ENCODE results near the gene GRB10. TPM values are rescaled to one million over a fixed set of nuclear protein-coding genes. Genes with fewer than 3 reads are reported as not detected.

GRB10 gene
- total RNA-seq, 1 donor from 2014 or later, result 51.8 TPM

DNA sequence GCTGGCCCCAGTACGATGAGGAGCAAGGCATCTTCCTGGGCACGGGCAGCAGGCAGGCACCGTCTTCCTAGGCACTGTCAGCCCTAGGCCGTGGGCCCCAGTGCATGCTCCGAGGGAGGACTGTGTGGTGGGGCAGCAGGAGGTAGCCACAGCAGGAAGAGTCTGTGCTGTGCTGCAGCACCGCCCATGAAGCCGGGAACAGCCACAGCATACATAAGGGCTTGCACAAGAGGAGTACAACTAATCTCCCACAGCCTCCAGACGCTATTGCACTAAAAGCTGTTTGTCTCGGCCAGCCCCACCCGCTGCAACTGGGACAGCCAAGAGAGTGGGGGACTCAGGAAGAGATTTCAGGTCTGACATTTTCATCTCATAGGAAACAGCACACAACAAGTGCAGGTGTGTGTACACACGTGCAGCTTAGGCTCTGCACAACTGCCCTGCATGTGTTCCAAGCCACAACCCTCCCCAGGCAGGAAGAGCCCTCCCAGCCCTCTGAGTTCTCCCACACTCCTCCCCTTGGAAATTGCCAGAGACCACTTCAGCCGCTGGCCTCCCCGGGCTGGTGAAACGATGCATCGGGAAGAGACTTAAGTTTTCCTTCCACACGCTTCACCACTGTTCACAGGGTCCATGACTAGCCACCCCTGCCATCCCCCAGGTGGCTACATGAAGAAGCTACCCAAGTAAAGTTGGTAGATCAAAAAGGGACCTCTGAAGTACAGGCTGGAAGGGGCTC is 129.4 kb downstream of the GRB10 start:
- DNase-seq (ENCODE audit: low spot score), result peak; percentile 77
- intact Hi-C loops (cut with DNase I), result loop anchor here (5.0 kb wide), 1 partner anchor 414 kb away; no protein-coding TSS in a partner anchor

DNA sequence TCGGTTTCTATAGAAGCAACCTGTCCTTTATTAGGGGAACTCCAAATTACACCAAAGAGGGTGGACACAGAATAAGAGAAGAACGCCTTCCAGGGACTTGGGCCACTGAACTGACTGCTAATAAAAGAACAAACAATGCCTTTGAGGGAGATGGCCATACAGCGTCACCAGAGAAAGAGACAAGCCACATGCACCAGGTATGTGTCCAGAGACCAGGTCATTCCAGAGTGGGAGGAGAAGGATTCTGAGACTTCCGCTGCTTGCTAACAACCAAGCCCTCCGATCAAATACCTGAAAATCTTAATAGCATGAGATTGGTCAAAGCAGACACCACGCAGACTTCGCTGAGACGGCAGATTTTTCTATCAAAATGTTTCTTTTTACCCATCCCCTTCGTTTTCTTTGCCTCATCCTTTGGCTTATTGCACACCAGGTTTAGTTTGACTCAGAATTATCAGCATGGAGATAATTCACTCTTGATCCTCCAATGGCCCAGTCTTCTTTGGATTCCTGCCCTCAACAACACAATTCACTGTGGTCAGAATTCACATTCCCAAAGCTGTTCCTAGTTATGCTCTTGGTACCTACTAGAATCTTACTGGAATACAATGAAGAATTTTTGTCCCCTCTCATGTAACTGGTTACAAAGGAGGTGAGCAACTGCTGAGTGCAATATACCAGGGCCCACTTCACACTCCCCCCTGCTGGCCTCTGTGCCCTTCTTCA is 130.1 kb downstream of the GRB10 start:
- intact Hi-C loops (cut with DNase I), result loop anchor here (5.0 kb wide), 1 partner anchor 415 kb away; no protein-coding TSS in a partner anchor
- DNase-seq (ENCODE audit: low spot score), result no peak

DNA sequence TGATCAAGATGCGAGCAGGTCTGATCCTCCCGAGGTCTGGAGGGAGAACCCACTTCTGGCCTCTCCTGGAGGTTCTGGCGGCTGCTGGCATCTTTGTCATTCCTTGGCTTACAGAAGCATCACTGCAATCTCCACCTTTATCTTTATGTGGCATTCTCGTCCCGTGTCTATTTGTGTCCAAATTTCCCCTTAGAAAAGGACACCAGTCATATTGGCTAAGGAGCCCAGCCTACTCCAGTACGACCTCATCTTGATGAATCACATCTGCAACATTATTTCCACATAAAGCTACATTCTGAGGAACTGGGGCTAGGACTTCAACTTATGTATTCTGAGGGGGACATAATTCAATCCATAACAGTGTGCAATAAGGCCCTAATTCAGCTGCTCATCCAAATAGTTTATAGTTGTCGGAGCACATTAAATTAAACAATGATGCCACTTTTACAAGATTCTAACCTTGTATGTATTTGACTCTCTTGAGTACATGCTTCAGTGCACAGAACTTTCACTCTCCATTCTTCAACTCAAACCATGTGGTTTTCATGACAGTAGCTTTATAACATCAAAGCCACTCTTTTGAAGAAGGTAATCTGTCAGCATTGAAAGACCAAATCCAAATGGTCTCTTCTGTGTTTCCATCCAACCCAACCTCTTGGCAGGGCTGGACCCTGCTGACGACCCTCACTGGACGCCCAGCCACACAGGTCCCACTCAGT is 131.3 kb downstream of the GRB10 start:
- DNase-seq (ENCODE audit: low spot score), result peak; percentile 50
- intact Hi-C loops (cut with DNase I), result loop anchor here (5.0 kb wide), 1 partner anchor 416 kb away; no protein-coding TSS in a partner anchor

DNA sequence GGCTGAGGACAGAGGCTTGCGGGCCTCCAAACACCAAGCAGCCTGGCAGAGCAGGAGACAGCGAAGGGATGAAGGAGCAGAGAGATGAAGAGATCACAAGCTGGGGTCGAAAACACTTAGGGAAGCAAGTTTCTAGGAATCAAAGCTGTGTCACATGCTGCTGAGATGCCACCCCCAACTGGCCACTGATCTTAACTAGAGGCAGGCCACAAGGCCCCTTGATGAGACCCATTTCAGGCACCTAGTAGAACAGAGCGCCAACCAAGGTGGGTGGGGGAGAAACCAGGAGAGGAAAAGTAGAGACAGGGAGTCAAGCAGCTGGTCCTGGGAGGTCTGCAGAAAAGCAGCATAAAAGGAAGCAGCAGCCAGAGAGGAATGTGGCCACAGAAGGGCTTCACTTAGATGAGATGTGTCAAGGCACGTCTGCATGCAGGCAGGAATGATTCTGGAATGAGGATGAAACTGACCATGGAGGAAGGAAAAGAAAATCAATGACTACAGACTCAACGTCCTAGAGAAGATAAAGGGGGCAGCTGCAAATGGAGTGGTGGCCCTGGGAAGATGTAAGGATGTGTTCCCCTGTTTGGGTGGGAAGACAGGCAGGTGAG is 132.5 kb downstream of the GRB10 start:
- intact Hi-C loops (cut with DNase I), result loop anchor here (5.0 kb wide), 1 partner anchor 417 kb away; no protein-coding TSS in a partner anchor
- no peak for DNase-seq (ENCODE audit: low spot score)

DNA sequence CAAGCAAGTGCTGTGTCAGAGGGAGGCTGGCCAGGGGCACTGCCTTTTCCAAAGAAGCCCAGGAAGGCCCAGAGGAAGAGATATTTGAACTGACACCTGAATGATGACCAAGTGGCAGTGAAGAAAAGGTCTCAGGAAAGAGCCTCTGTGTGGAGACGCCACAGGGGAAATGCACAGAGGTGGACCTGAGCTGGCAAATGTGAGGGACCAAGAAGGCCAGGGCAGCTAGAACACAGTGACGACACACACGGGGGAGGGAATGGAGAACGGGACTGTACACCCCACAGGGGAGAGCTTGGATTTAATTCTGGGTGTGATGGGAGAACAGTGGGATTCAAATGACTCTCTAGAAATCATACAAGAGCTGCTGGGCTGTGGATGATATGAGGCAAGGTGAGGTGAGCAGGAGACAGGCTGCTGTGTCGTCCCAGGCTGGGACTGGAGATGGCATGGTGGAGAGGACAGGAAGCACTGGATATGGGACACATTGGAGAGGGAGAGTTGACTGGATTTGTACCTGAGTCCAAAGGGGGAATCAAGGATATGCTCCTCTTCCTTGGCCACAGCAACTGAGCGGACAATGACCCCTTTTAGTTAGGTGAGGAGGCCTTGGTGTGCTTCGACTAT is 133.3 kb downstream of the GRB10 start:
- intact Hi-C loops (cut with DNase I), result no loop called here

DNA sequence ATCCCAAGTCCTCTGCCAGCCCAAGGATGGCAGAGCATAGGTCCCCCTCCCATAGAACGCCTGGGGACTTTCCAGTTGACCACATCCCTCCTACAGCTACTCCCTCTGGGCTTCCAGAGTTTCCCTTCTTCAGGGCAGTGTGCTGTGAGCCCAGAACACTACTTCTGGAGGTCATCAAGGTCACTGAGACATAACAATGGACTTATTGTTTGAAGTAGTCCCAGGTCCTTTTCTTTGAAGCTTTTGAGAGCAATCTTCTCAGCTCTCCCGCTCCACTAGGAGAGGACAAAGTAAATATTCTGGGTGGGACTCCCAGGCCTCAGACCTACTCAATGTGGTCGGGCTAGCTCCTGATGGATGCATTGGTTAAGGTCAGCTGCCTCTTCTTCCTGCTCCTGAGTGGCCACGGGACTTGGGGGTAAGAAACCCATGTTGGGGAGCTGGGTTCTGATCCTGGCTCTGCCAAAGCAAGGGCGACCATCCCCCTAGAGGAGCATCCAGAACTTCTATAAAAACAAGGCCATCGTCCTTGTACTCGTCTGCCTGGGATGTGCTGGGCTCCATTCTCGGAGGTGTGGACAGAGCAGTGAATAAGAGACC is 134.0 kb downstream of the GRB10 start:
- intact Hi-C loops (cut with DNase I), result no loop called here
- DNase-seq (ENCODE audit: low spot score), result no peak

More for the DNA sequence above, 133.3 kb downstream of the GRB10 start:
- no peak for DNase-seq (ENCODE audit: low spot score)

DNA sequence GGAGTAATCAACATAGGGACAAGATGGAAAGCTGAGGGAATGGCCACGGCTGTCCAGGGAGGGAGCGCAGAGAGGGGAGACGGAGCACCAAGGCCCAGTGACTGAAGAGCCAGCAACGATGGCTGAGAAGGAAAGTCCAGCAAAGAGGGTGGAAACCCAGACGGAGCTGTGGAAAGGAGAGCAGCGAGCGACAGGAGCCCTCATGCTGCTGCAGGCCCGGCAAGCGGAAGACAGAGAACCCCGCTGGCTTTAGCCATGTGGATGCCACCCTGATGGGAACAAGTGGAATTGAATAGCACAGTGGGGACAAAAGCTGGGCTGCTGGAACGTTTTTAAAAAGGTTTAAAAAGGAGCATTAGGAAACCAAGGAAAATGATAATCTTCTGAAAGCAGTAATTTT is 134.6 kb downstream of the GRB10 start:
- DNase-seq (ENCODE audit: low spot score), result no peak
- intact Hi-C loops (cut with DNase I), result no loop called here

DNA sequence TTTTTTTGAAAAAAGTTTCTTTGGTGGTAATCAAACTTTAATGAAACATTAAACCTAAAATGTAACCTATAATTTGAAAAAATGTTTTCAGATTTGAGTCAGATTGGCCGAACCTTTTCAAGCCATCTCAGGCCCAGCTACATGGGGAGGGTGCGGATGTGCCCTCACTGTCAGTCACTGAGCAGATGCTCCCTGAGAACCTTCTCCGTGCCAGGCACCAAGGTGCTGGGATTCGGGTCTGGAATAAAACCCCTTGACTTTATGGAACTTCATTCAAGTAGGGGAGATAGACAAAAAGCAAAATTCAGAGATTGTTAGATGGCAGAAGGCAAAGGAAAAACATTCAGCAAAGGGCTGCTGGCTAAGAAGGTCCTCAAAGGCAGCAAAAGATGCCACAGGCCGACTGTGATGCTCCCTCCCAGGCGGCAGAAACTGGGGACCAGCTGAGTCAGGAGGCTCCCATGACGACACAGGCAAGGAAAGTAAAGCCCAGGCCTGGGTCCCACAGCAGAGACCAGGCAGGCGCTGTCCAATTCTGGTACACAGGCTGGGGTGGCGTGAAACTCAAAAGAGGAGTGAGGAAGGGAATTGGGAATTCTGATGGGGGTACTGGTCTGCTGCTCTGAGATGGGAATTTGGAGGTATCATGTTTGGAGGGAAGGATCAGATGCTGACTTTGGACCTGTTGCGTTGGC is 135.3 kb downstream of the GRB10 start:
- DNase-seq (ENCODE audit: low spot score), result no peak

DNA sequence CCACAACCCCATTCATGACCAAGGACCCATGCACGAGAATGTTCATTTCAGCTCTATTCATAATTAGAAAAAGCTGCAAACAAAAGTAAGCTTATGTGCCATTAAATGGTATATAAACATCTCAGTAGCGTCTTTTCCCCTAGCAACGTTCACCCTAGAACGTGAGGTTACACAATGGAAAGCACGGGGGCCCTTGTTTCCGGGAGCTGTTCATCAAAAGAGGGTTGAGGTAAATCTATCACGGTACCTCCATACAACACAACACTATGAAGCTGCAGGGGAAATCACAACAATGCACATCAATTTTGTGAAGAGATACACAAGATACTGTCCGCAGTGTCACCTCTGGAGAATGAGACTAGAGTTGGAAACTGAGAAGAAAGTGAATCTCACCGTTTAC is 136.6 kb downstream of the GRB10 start:
- no peak for DNase-seq (ENCODE audit: low spot score)
- intact Hi-C loops (cut with DNase I), result no loop called here

More for the DNA sequence above, 135.3 kb downstream of the GRB10 start:
- intact Hi-C loops (cut with DNase I), result no loop called here

DNA sequence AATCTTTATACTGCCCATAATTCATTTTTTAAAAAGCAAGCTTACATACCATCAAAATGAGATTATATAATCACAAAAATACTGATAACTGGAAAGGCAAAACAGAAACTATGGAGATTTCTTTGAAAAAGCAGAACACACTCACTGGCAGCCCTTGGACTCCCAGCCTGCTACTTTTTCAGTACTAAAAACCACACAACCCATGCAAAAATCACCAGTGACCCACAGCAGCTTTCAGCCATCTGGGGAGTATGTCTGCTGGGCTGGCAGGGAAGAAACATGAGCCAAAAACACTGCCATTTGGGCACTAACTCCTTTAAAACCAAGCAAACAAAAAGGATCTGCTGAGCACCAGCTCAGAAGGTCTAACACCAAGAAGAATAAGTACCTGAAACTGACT is 137.5 kb downstream of the GRB10 start:
- DNase-seq (ENCODE audit: low spot score), result no peak
- intact Hi-C loops (cut with DNase I), result no loop called here

DNA sequence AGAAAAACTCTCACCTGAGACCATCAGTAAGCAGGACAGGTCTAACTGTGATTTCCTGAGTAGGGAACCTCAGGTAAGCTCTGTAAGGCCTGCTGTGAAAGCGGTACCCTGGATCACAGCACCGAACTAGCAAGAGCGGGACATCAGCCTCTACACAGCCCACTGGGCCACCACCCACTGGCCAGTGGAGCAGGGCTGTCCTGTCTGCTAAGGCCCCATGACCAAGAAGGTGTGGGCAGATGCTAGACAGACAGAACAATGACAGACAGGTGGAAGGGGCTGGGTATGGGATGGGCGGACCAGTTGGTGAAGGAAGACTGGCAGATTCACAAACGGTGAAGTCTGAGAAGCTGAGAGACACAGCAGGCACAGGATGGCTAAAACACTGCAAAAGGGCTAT is 138.1 kb downstream of the GRB10 start:
- DNase-seq (ENCODE audit: low spot score), result no peak
- intact Hi-C loops (cut with DNase I), result no loop called here

DNA sequence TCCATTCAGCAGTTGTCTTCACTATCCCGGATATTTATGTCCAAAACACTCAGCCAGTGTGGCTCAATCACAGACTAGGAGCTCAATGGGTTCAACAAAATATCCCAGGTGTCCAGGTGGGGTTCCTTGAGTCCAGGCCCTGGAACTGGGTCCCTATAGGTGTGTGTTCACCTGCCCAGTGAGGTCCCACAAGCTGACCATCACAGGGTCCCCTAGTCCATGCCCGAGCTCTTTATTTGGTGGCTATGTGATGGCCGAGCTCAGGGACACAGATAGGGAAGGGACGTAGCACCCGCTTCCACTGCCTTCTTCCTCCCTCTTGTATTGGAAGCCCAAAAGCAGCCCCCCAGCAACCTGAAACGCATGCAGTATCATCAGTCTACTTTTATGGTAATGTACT is 138.6 kb downstream of the GRB10 start:
- intact Hi-C loops (cut with DNase I), result no loop called here

DNA sequence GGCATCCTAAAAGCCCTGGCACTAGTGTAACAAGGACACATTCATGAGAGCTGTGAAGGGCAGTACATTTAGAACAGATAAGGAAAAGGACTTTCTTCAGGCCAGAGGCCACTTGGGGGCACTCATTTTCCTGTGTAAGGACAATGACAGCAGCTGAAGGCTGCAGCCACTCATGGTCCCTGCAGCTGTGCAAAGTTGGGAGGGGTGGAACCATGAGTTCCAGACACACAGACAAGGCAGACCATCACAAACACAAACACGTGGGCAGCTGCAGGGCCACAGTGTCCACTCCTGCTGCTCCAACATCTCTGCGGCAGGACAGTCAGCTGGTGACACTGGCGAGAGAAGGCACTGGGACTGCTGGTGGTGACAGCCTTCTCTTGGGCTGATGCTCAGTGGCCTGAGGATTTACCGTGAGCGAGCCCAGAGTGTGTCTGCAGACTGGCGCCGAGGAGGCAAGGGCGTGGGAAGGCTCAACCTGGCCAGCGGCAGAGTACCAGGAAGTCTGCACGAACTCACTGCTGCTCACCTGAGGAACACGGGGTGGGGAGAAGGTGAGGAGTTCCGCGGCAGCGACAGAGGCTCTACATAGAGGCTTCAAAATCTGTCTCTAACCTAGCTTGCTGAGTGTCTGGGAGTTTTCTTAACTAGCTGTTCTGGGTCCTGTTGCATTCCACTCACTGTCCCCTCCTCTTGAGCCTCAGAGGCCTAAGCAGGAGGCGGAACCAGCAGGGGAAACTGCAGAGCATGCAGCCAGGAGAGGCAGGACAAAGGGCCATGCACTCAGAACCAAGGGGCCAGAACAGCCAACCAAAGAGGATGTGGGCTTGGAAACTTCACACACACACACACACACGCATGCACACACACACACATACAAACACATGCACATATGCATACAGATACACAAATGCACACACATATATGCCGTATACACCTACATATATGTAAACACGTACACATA is 141.0 kb downstream of the GRB10 start:
- intact Hi-C loops (cut with DNase I), result no loop called here
- no peak for DNase-seq (ENCODE audit: low spot score)

More for the DNA sequence above, 138.6 kb downstream of the GRB10 start:
- DNase-seq (ENCODE audit: low spot score), result no peak

DNA sequence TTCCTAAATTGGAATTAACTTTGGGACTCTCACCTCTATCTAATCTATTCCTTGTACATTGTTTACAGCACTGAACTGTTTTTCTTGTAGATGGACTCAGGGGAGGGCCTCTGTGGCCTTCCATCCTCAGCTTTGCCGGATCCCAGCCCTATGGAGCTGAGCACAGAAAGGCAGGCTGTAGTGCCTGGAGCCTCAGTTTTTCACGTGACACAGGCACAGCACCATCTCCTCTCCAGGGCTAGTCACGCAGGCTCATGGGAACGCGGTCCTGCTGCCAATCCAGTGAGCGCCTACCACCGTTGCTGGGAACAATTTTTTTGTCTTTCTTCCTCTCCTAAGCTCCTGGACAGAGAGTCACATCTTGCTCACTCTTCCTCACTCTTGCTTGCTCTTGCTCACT is 141.9 kb downstream of the GRB10 start:
- intact Hi-C loops (cut with DNase I), result no loop called here

DNA sequence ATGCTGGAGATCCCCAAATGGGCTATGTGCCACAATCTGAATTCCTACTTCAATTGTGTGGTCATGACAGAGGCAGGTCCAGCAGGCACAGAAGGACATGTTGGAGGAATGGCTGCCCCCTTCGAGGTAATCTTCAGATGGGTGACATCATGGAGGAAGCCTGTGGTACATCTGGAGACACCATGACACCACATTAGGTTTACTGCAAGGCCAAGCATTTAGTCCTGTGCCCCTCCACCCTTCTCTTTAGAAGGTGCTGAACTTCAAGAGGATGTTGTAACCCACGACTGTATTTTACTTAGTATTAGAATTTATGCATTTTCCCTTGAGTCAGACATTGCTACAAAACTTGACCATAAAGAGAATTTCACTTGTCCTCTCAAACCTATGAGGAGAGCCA is 142.4 kb downstream of the GRB10 start:
- intact Hi-C loops (cut with DNase I), result no loop called here
- DNase-seq (ENCODE audit: low spot score), result no peak

More for the DNA sequence above, 141.9 kb downstream of the GRB10 start:
- no peak for DNase-seq (ENCODE audit: low spot score)

DNA sequence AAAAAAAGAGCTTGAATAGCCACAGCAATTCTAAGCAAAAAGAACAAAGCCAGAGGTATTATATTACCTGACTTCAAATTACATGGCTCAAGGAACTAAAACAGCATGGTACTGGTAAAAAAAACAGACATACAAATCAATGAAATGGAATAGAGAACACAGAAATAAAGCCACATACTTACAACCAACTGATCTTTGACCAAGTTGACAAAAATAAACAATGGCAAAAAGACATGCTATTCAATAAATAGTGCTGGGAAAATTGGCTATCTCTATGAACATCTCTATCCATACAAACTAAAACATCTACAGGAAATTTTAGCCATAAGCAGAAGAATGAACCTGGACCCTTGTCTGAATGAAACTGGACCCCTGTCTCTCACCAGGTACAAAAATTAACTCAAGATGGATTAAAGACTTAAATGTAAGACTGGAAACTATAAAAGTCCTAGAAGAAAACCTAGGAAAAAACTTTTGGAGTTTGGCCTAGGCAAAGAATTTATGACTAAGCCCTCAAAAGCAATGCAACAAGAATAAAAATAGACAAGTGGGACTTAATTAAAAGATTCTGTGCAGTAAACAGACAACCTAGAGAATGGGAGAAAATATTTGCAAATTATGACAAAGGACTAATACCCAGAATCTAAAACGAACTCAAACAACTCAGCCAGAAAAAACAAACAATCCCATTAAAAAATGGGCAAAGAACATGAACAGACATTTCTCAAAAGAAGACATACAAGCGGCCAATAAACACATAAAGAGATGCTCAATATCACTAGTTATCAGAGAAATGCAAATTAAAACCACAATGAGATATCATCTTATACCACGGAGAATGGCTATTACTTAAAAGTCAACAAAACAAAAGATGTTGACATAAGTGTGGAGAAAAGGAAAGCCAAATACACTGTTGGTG is 144.7 kb downstream of the GRB10 start:
- no peak for DNase-seq (ENCODE audit: low spot score)
- intact Hi-C loops (cut with DNase I), result no loop called here

All from cardiac septum (tissue), 1 donor.